NOMO-1 treated with DMSO at 0.1 percent for 48 hours (cell line): ENCODE measurements around the gene UBAP1L.
"Not testable (repeated sequence)": the region's sequence is repeated elsewhere in the genome, so short reads cannot be mapped to it uniquely, and the experiment has no call there.

ENCODE experiments used
- DNase-seq: peaks from one replicate; lab custom pipeline; 2025; ENCODE audit not compliant: unreplicated experiment; lab: John Stamatoyannopoulos, UW

Gene UBAP1L

GRCh38 chr15:65044724-65045481, 70.1 kb downstream of the UBAP1L start, which contains the start of gene SLC51B:
Gene SLC51B (plus strand): TSS chr15:65045387. CDS start chr15:65050005, 4,618 bp downstream.
- no peak for DNase-seq

- not testable (repeated sequence) for DNase-seq
Measured at GRCh38 chr15:65044218-65044617, 70.8 kb downstream of the UBAP1L start.

- no peak for DNase-seq
Measured at GRCh38 chr15:65042776-65043327, 72.1 kb downstream of the UBAP1L start.
